SK-N-SH treated with all-trans-retinoic acid at 6 μM for 48 hours (cell line): Measurements from ENCODE around the gene PLPP3.

Source experiments
- ATAC-seq: fragments of 200-7000 bp; cut with Tn5 transposase; 3 replicates; pipeline ENCODE4 v1.9.1; 2020; ENCODE audit warnings: mild to moderate bottlenecking, moderate library complexity
- ARNTL ChIP-seq: fragments of 450-650 bp; formaldehyde crosslinking; IDR thresholded peaks from 2 replicates; pipeline ENCODE4 v1.5.0; 2020; ENCODE audit warnings: low read depth, mild to moderate bottlenecking, moderate library complexity, borderline replicate concordance
- BACH2 ChIP-seq: fragments of 250-450 bp; sonication (Bioruptor Pico); IDR thresholded peaks from 2 replicates; pipeline ENCODE4 v1.9.0; 2021; ENCODE audit warnings: mild to moderate bottlenecking, borderline replicate concordance
- CSRNP3 ChIP-seq: fragments of 250-450 bp; sonication (Bioruptor Pico); IDR thresholded peaks from 2 replicates; pipeline ENCODE4 v1.5.1; 2021; ENCODE audit warnings: mild to moderate bottlenecking, moderate library complexity
- GLIS3 ChIP-seq: fragments of 250-450 bp; sonication (Bioruptor Pico); IDR thresholded peaks from 2 replicates; pipeline ENCODE4 v1.5.0; 2020; ENCODE audit warnings: mild to moderate bottlenecking, moderate library complexity
- ISL1 ChIP-seq: fragments of 250-450 bp; sonication (Bioruptor Pico); IDR thresholded peaks from 2 replicates; pipeline ENCODE4 v2.1.2; 2022; ENCODE audit warnings: mild to moderate bottlenecking, moderate library complexity
- OSR1 ChIP-seq: fragments of 250-450 bp; sonication (Bioruptor Pico); IDR thresholded peaks from 2 replicates; pipeline ENCODE4 v1.8.0; 2022; ENCODE audit warnings: moderate library complexity, mild to moderate bottlenecking, inconsistent platforms
- POU6F1 ChIP-seq: fragments of 250-450 bp; sonication (Bioruptor Pico); IDR thresholded peaks from 2 replicates; pipeline ENCODE4 v1.8.0; 2021; ENCODE audit warnings: low read depth, mild to moderate bottlenecking, moderate library complexity, borderline replicate concordance
- PPARA ChIP-seq: fragments of 250-450 bp; sonication (Bioruptor Pico); IDR thresholded peaks from 2 replicates; pipeline ENCODE4 v1.5.0; 2020; ENCODE audit warnings: mild to moderate bottlenecking, borderline replicate concordance
- RARB ChIP-seq: fragments of 250-450 bp; sonication (Bioruptor Pico); IDR thresholded peaks from 2 replicates; pipeline ENCODE4 v1.8.0; 2021; ENCODE audit warnings: mild to moderate bottlenecking, moderate library complexity
- SNAI2 ChIP-seq: fragments of 250-450 bp; sonication (Bioruptor Pico); IDR thresholded peaks from 2 replicates; pipeline ENCODE4 v1.5.0; 2020; ENCODE audit warnings: mild to moderate bottlenecking, moderate library complexity
- TCF4 ChIP-seq: fragments of 250-450 bp; sonication (Bioruptor Pico); IDR thresholded peaks from 2 replicates; pipeline ENCODE4 v1.8.0; 2021; ENCODE audit warnings: mild to moderate bottlenecking, moderate library complexity, borderline replicate concordance
- TOX ChIP-seq: fragments of 250-450 bp; sonication (Bioruptor Pico); IDR thresholded peaks from 2 replicates; pipeline ENCODE4 v1.8.0; 2021; ENCODE audit warnings: mild to moderate bottlenecking, moderate library complexity, borderline replicate concordance
- ZC3H10 ChIP-seq: fragments of 250-450 bp; sonication (Bioruptor Pico); IDR thresholded peaks from 2 replicates; pipeline ENCODE4 v1.5.1; 2021; ENCODE audit warnings: mild to moderate bottlenecking, moderate library complexity
- ZFP3 ChIP-seq: fragments of 250-450 bp; sonication (Bioruptor Pico); IDR thresholded peaks from 2 replicates; pipeline ENCODE4 v1.5.0; 2020; ENCODE audit warnings: mild to moderate bottlenecking, moderate library complexity
- ZFP30 ChIP-seq: fragments of 450-650 bp; formaldehyde crosslinking; IDR thresholded peaks from 2 replicates; pipeline ENCODE4 v1.5.0; 2022; ENCODE audit warnings: mild to moderate bottlenecking, moderate library complexity
- ZNF565 ChIP-seq: fragments of 450-650 bp; formaldehyde crosslinking; conservative IDR thresholded peaks from 2 replicates; pipeline ENCODE4 v1.5.0; 2020; ENCODE audit warnings: low read depth, mild to moderate bottlenecking, moderate library complexity
- ZNF70 ChIP-seq: fragments of 450-650 bp; formaldehyde crosslinking; IDR thresholded peaks from 2 replicates; pipeline ENCODE4 v1.5.0; 2020; ENCODE audit warnings: mild to moderate bottlenecking, moderate library complexity
- ZNF8 ChIP-seq: fragments of 450-650 bp; formaldehyde crosslinking; IDR thresholded peaks from 2 replicates; pipeline ENCODE4 v1.5.0; 2020; ENCODE audit warnings: mild to moderate bottlenecking, moderate library complexity
- TF ChIP-seq, protein P1 (sequence below): fragments of 250-450 bp; sonication (Bioruptor Pico); IDR thresholded peaks from 2 replicates; pipeline ENCODE4 v1.5.1; 2020; ENCODE audit warnings: low read depth, mild to moderate bottlenecking, moderate library complexity

The PLPP3 gene

DNA sequence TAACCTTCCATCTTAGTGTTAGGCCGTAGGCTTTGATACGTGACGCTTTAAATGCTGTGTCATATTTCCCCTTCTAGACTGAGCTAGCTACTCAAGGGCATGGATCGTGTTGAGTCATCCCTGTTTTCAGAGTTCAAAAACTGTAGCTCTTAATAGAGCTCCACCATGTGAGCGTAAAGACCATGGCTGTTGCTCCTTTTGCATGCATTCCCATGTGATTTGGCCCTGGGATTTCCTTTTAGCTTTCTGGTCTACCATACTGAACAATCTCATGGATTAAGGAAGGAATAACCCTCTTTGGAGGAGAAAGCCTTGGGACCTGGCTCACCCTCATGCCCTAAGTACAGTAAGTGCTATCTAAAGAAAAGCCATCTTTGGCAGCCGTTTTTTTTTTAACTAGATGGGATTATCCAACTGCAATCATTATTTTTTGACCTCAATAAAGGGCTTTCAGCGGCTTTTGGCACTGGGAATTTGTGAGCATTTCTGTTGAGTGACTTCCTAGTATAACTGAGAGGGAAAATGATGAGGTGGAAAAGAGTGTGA is 76.6 kb downstream of the PLPP3 start:
- ATAC-seq: no peak; the same call in 2 of the 3 replicates
- TF ChIP-seq POU6F1 (CRISPR knock-in tag) (no peak), TCF4 (no peak), GLIS3 (CRISPR knock-in tag) (no peak), ZNF8 (CRISPR knock-in tag) (no peak), RARB (CRISPR knock-in tag) (no peak), TOX (CRISPR knock-in tag) (no peak), ZNF70 (no peak), BACH2 (CRISPR knock-in tag) (no peak), PPARA (CRISPR knock-in tag) (no peak), ZFP3 (CRISPR knock-in tag) (no peak), ZFP30 (CRISPR knock-in tag) (no peak), ZNF565 (CRISPR knock-in tag) (no peak)
- TF ChIP-seq, protein P1, sequence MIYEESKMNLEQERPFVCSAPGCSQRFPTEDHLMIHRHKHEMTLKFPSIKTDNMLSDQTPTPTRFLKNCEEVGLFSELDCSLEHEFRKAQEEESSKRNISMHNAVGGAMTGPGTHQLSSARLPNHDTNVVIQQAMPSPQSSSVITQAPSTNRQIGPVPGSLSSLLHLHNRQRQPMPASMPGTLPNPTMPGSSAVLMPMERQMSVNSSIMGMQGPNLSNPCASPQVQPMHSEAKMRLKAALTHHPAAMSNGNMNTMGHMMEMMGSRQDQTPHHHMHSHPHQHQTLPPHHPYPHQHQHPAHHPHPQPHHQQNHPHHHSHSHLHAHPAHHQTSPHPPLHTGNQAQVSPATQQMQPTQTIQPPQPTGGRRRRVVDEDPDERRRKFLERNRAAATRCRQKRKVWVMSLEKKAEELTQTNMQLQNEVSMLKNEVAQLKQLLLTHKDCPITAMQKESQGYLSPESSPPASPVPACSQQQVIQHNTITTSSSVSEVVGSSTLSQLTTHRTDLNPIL (CRISPR knock-in tag): no peak

DNA sequence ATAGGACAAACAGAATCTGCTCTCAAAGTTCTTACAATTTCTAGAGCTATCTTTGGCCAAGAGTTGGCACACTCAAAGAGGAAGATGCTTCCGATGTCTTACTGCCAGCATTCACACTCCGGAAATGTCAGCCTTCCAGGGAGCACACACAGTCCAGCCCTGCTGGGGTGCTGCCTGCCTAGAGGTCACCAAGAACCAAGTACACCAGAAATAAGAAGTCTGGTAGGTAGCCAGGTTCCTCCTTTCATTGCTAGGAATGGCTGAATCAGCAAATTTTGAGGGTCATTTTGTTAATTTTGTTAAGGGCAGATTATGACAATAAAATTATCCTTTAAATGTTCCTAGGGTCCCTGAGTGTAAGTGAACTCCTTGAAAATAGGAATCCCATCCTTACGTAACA is 77.5 kb downstream of the PLPP3 start:
- TF ChIP-seq TOX (CRISPR knock-in tag): no peak
- TF ChIP-seq POU6F1 (CRISPR knock-in tag): no peak
- no peak for TF ChIP-seq ARNTL (CRISPR knock-in tag)
- no peak for TF ChIP-seq RARB (CRISPR knock-in tag)
- no peak for TF ChIP-seq ISL1 (CRISPR knock-in tag)
- TF ChIP-seq OSR1 (CRISPR knock-in tag): no peak
- no peak for TF ChIP-seq BACH2 (CRISPR knock-in tag)
- TF ChIP-seq SNAI2: no peak
- TF ChIP-seq ZNF565 (CRISPR knock-in tag): no peak
- no peak for TF ChIP-seq ZNF8 (CRISPR knock-in tag)
- ATAC-seq: no peak

GRCh38 chr1:56501426-56501825 is 77.9 kb downstream of the PLPP3 start:
- no peak for TF ChIP-seq POU6F1 (CRISPR knock-in tag)
- no peak for TF ChIP-seq ISL1 (CRISPR knock-in tag)
- TF ChIP-seq GLIS3 (CRISPR knock-in tag): no peak
- TF ChIP-seq, protein P1 (CRISPR knock-in tag): no peak
- no peak for TF ChIP-seq ZFP30 (CRISPR knock-in tag)
- ATAC-seq: no peak

DNA sequence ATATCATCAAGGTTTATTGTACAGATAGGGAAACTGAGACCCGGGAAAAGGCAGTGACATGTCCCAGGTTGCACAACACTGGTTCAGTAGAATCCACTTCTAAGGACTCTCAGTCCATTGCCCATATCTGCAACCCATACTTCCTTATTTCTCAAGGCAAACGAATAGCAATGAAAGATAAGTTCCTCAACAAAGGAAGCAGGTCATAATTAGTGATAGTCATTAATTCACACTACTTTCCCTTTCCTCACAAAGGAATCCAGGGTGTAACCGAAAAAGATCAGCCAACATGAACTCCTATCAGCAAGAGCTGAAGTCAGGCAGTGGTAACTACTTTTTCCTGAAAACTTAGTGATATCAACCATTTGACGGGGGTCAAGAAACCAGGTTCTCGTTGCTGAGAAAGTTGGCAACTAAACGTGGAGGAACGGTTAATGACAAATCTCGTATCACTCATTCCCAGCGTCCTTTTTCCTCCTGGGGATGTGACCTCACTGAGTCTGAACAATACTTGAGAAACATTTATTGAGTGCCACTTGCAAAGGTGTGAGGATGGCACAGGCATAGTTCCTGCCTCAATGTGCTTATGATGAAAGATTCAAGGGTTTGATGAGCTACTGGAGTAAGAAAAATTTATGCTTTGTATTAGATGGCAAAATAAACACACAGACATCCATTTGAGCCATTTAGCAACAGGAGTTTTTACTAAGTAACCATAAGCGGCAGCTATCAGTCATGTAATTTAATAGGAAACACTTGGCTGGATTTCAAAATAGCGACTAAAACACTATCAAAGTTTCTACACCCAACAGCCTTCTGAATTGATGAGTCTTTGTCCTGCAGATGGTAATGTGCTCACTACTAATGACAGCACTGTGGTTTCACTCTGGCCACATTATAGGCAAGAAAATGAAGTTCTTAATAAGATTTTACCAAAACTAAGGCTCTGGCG is 82.3 kb downstream of the PLPP3 start:
- no peak for TF ChIP-seq CSRNP3
- TF ChIP-seq ISL1 (CRISPR knock-in tag): peak; percentile 35; the same call in 1 of the 2 replicates
- TF ChIP-seq ZC3H10 (CRISPR knock-in tag): no peak
- no peak for TF ChIP-seq TCF4
- no peak for TF ChIP-seq TOX (CRISPR knock-in tag)
- TF ChIP-seq, all 23 proteins: peak for 1
- ATAC-seq: no peak
